Measurements from ENCODE around the gene SEC24D.
A peak's percentile ranks its signal among the peaks of the same experiment; 100 is the strongest.
"Not testable (repeated sequence)": the region's sequence is repeated elsewhere in the genome, so short reads cannot be mapped to it uniquely, and the experiment has no call there.

The SEC24D gene

GRCh38 chr4:118835571-118836300 lies at the start of gene SEC24D:
TSS of gene SEC24D (minus strand) at chr4:118836126. CDS start at chr4:118833696, 2,430 bp downstream.
- peak; percentile 85 for DNase-seq (ENCODE audit: low spot score)

GRCh38 chr4:118884716-118885115 lies 48.8 kb upstream of the SEC24D start:
- no peak for DNase-seq (ENCODE audit: low spot score)

GRCh38 chr4:118883861-118884260 lies 47.9 kb upstream of the SEC24D start:
- DNase-seq (ENCODE audit: low spot score): no peak

GRCh38 chr4:118881512-118882146 lies 45.7 kb upstream of the SEC24D start:
- DNase-seq (ENCODE audit: low spot score): no peak

GRCh38 chr4:118879409-118879808 lies 43.5 kb upstream of the SEC24D start:
- DNase-seq (ENCODE audit: low spot score): no peak

- not testable (repeated sequence) for DNase-seq (ENCODE audit: low spot score)
Observed at GRCh38 chr4:118878507-118878906, 42.6 kb upstream of the SEC24D start.

GRCh38 chr4:118877797-118878196 lies 41.9 kb upstream of the SEC24D start:
- DNase-seq (ENCODE audit: low spot score): no peak

- DNase-seq (ENCODE audit: low spot score): no peak
Observed at GRCh38 chr4:118872181-118872580, 36.3 kb upstream of the SEC24D start.

GRCh38 chr4:118869808-118870342 lies 33.9 kb upstream of the SEC24D start:
- no peak for DNase-seq (ENCODE audit: low spot score)

GRCh38 chr4:118867311-118868067 lies 31.6 kb upstream of the SEC24D start:
- no peak for DNase-seq (ENCODE audit: low spot score)

- no peak for DNase-seq (ENCODE audit: low spot score)
Observed at GRCh38 chr4:118866442-118866841, 30.5 kb upstream of the SEC24D start.

- peak; percentile 24 for DNase-seq (ENCODE audit: low spot score)
Observed at GRCh38 chr4:118865091-118865708, 29.3 kb upstream of the SEC24D start.

GRCh38 chr4:118858779-118859178 lies 22.9 kb upstream of the SEC24D start:
- no peak for DNase-seq (ENCODE audit: low spot score)

GRCh38 chr4:118857760-118858159 lies 21.8 kb upstream of the SEC24D start:
- DNase-seq (ENCODE audit: low spot score): no peak

- DNase-seq (ENCODE audit: low spot score): no peak
Observed at GRCh38 chr4:118850488-118851173, 14.7 kb upstream of the SEC24D start.

- no peak for DNase-seq (ENCODE audit: low spot score)
Observed at GRCh38 chr4:118849867-118850487, 14.1 kb upstream of the SEC24D start.

- DNase-seq (ENCODE audit: low spot score): no peak
Observed at GRCh38 chr4:118848901-118849300, 13.0 kb upstream of the SEC24D start.

- DNase-seq (ENCODE audit: low spot score): no peak
Observed at GRCh38 chr4:118848242-118848641, 12.3 kb upstream of the SEC24D start.

GRCh38 chr4:118846979-118847378 lies 11.1 kb upstream of the SEC24D start:
- no peak for DNase-seq (ENCODE audit: low spot score)

GRCh38 chr4:118845552-118846050 lies 9.7 kb upstream of the SEC24D start:
- no peak for DNase-seq (ENCODE audit: low spot score)

GRCh38 chr4:118843237-118843636 lies 7.3 kb upstream of the SEC24D start:
- DNase-seq (ENCODE audit: low spot score): no peak

Measured in globus pallidus (tissue), 1 donor.